Measurements from ENCODE around the gene ARID5B.

DNA sequence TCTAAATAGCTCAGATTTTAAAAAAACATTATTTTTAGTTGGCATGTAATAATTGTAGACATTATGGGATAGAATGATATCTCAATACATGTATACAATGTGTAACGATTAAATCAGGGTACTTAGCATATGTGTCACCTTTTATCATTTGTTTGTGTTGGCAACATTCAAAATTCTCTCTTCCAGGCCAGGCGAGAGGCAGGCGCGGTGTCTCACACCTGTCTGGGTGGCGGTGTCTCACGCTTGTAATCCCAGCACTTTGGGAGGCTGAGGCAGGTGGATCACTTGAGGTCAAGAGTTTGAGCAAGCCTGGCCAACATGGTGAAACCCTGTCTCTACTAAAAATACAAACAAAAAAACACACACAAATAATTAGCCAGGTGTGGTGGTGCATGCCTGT lies 215.4 kb downstream of the ARID5B start:
- TF ChIP-seq, protein P1, sequence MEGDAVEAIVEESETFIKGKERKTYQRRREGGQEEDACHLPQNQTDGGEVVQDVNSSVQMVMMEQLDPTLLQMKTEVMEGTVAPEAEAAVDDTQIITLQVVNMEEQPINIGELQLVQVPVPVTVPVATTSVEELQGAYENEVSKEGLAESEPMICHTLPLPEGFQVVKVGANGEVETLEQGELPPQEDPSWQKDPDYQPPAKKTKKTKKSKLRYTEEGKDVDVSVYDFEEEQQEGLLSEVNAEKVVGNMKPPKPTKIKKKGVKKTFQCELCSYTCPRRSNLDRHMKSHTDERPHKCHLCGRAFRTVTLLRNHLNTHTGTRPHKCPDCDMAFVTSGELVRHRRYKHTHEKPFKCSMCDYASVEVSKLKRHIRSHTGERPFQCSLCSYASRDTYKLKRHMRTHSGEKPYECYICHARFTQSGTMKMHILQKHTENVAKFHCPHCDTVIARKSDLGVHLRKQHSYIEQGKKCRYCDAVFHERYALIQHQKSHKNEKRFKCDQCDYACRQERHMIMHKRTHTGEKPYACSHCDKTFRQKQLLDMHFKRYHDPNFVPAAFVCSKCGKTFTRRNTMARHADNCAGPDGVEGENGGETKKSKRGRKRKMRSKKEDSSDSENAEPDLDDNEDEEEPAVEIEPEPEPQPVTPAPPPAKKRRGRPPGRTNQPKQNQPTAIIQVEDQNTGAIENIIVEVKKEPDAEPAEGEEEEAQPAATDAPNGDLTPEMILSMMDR (IDR thresholded peaks at IDR 0.05; ENCODE audit: low read depth, low read length), result no peak
- TF ChIP-seq POLR2A (IDR thresholded peaks at IDR 0.05; ENCODE audit: extremely low read depth, insufficient read length), result no peak
